ENCODE data around the gene TNFRSF21. TPM values are rescaled to one million over a fixed set of nuclear protein-coding genes. Genes with fewer than 3 reads are reported as not detected.

The TNFRSF21 gene
- total and polyA plus RNA-seq, 2 donors = 10.7 to 30.2 TPM

- Histone ChIP-seq H3K27ac (ENCODE audit: low read depth in 1 of 2, low read length in 1 of 2) (no peak overlapping the region), H3K27me3 (ENCODE audit: control insufficient read depth in 2 of 2, insufficient read depth in 1 of 2, low read length in 1 of 2) (no peaks in the 10 kb centered on the region), H3K4me1 (ENCODE audit: control insufficient read depth in 2 of 2, insufficient read depth in 2 of 2, low read length in 2 of 2) (peaks cover 0 to 5% of the 10 kb centered on the region in 2 donors), H3K36me3 (ENCODE audit: control insufficient read depth in 2 of 2, insufficient read depth in 2 of 2, low read length in 1 of 2) (no peaks in the 10 kb centered on the region), H3K4me3 (ENCODE audit: low read length in 2 of 2) (no peak overlapping the region), H3K9me3 (ENCODE audit: control insufficient read depth in 2 of 2, insufficient read depth in 1 of 2, low read length in 1 of 2) (no peaks in the 10 kb centered on the region)
- DNase-seq (ENCODE audit: low read depth in 6 of 9, low spot score in 9 of 9) = no peak
Measured at GRCh38 chr6:47351621-47352020, 41.9 kb upstream of the TNFRSF21 start.

GRCh38 chr6:47349931-47350330, 40.2 kb upstream of the TNFRSF21 start:
- Histone ChIP-seq H3K9me3 (ENCODE audit: control insufficient read depth in 2 of 2, insufficient read depth in 1 of 2, low read length in 1 of 2) (no peaks in the 10 kb centered on the region), H3K36me3 (ENCODE audit: control insufficient read depth in 2 of 2, insufficient read depth in 2 of 2, low read length in 1 of 2) (no peaks in the 10 kb centered on the region), H3K4me3 (ENCODE audit: low read length in 2 of 2) (no peak overlapping the region), H3K4me1 (ENCODE audit: control insufficient read depth in 2 of 2, insufficient read depth in 2 of 2, low read length in 2 of 2) (peaks cover 0 to 3% of the 10 kb centered on the region in 2 donors), H3K27me3 (ENCODE audit: control insufficient read depth in 2 of 2, insufficient read depth in 1 of 2, low read length in 1 of 2) (no peaks in the 10 kb centered on the region), H3K27ac (ENCODE audit: low read depth in 1 of 2, low read length in 1 of 2) (no peak overlapping the region)
- no peak for DNase-seq (ENCODE audit: low read depth in 6 of 9, low spot score in 9 of 9)
- WGBS = 96% methylated on average over 2 of the region's 2 CpGs

GRCh38 chr6:47348316-47348863, 38.7 kb upstream of the TNFRSF21 start:
- DNase-seq (ENCODE audit: low read depth in 6 of 9, low spot score in 9 of 9) = no peak
- Histone ChIP-seq H3K4me1 (ENCODE audit: control insufficient read depth in 2 of 2, insufficient read depth in 2 of 2, low read length in 2 of 2) (no peaks in the 10 kb centered on the region), H3K27me3 (ENCODE audit: control insufficient read depth in 2 of 2, insufficient read depth in 1 of 2, low read length in 1 of 2) (no peaks in the 10 kb centered on the region), H3K27ac (ENCODE audit: low read depth in 1 of 2, low read length in 1 of 2) (no peak overlapping the region), H3K4me3 (ENCODE audit: low read length in 2 of 2) (no peak overlapping the region), H3K36me3 (ENCODE audit: control insufficient read depth in 2 of 2, insufficient read depth in 2 of 2, low read length in 1 of 2) (no peaks in the 10 kb centered on the region), H3K9me3 (ENCODE audit: control insufficient read depth in 2 of 2, insufficient read depth in 1 of 2, low read length in 1 of 2) (no peaks in the 10 kb centered on the region)
- WGBS = 98% methylated on average over 5 of the region's 5 CpGs

GRCh38 chr6:47345761-47346160, 36.1 kb upstream of the TNFRSF21 start:
- no peaks in the 10 kb centered on the region for H3K27me3 ChIP-seq (ENCODE audit: control insufficient read depth in 2 of 2, insufficient read depth in 1 of 2, low read length in 1 of 2)
- DNase-seq (ENCODE audit: low read depth in 6 of 9, low spot score in 9 of 9) = no peak
- H3K36me3 ChIP-seq (ENCODE audit: control insufficient read depth in 2 of 2, insufficient read depth in 2 of 2, low read length in 1 of 2) = no peaks in the 10 kb centered on the region
- no peak overlapping the region for H3K4me3 ChIP-seq (ENCODE audit: low read length in 2 of 2)
- H3K27ac ChIP-seq (ENCODE audit: low read depth in 1 of 2, low read length in 1 of 2) = no peak overlapping the region
- no peaks in the 10 kb centered on the region for H3K4me1 ChIP-seq (ENCODE audit: control insufficient read depth in 2 of 2, insufficient read depth in 2 of 2, low read length in 2 of 2)
- WGBS = 98% methylated on average over 4 of the region's 4 CpGs
- H3K9me3 ChIP-seq (ENCODE audit: control insufficient read depth in 2 of 2, insufficient read depth in 1 of 2, low read length in 1 of 2) = no peaks in the 10 kb centered on the region

GRCh38 chr6:47344022-47344421, 34.3 kb upstream of the TNFRSF21 start:
- H3K27me3 ChIP-seq (ENCODE audit: control insufficient read depth in 2 of 2, insufficient read depth in 1 of 2, low read length in 1 of 2) = no peaks in the 10 kb centered on the region
- no peaks in the 10 kb centered on the region for H3K36me3 ChIP-seq (ENCODE audit: control insufficient read depth in 2 of 2, insufficient read depth in 2 of 2, low read length in 1 of 2)
- DNase-seq (ENCODE audit: low read depth in 6 of 9, low spot score in 9 of 9) = no peak
- H3K9me3 ChIP-seq (ENCODE audit: control insufficient read depth in 2 of 2, insufficient read depth in 1 of 2, low read length in 1 of 2) = no peaks in the 10 kb centered on the region
- H3K4me1 ChIP-seq (ENCODE audit: control insufficient read depth in 2 of 2, insufficient read depth in 2 of 2, low read length in 2 of 2) = no peaks in the 10 kb centered on the region
- no peak overlapping the region for H3K4me3 ChIP-seq (ENCODE audit: low read length in 2 of 2)
- WGBS = 84% methylated on average over 1 of the region's 1 CpG
- H3K27ac ChIP-seq (ENCODE audit: low read depth in 1 of 2, low read length in 1 of 2) = no peak overlapping the region

- 78% methylated on average over 4 of the region's 4 CpGs for WGBS
- no peaks in the 10 kb centered on the region for H3K27me3 ChIP-seq (ENCODE audit: control insufficient read depth in 2 of 2, insufficient read depth in 1 of 2, low read length in 1 of 2)
- H3K9me3 ChIP-seq (ENCODE audit: control insufficient read depth in 2 of 2, insufficient read depth in 1 of 2, low read length in 1 of 2) = no peaks in the 10 kb centered on the region
- DNase-seq (ENCODE audit: low read depth in 6 of 9, low spot score in 9 of 9) = no peak
- H3K4me1 ChIP-seq (ENCODE audit: control insufficient read depth in 2 of 2, insufficient read depth in 2 of 2, low read length in 2 of 2) = no peaks in the 10 kb centered on the region
- no peaks in the 10 kb centered on the region for H3K36me3 ChIP-seq (ENCODE audit: control insufficient read depth in 2 of 2, insufficient read depth in 2 of 2, low read length in 1 of 2)
- no peak overlapping the region for H3K4me3 ChIP-seq (ENCODE audit: low read length in 2 of 2)
- no peak overlapping the region for H3K27ac ChIP-seq (ENCODE audit: low read depth in 1 of 2, low read length in 1 of 2)
Measured at GRCh38 chr6:47343600-47343999, 33.9 kb upstream of the TNFRSF21 start.

- Histone ChIP-seq H3K4me3 (ENCODE audit: low read length in 2 of 2) (no peak overlapping the region), H3K9me3 (ENCODE audit: control insufficient read depth in 2 of 2, insufficient read depth in 1 of 2, low read length in 1 of 2) (no peaks in the 10 kb centered on the region), H3K27me3 (ENCODE audit: control insufficient read depth in 2 of 2, insufficient read depth in 1 of 2, low read length in 1 of 2) (no peaks in the 10 kb centered on the region), H3K27ac (ENCODE audit: low read depth in 1 of 2, low read length in 1 of 2) (no peak overlapping the region), H3K4me1 (ENCODE audit: control insufficient read depth in 2 of 2, insufficient read depth in 2 of 2, low read length in 2 of 2) (no peaks in the 10 kb centered on the region), H3K36me3 (ENCODE audit: control insufficient read depth in 2 of 2, insufficient read depth in 2 of 2, low read length in 1 of 2) (no peaks in the 10 kb centered on the region)
- DNase-seq (ENCODE audit: low read depth in 6 of 9, low spot score in 9 of 9) = no peak
- 96% methylated on average over 8 of the region's 8 CpGs for WGBS
Measured at GRCh38 chr6:47342824-47343223, 33.1 kb upstream of the TNFRSF21 start.

- Histone ChIP-seq H3K4me1 (ENCODE audit: control insufficient read depth in 2 of 2, insufficient read depth in 2 of 2, low read length in 2 of 2) (no peaks in the 10 kb centered on the region), H3K36me3 (ENCODE audit: control insufficient read depth in 2 of 2, insufficient read depth in 2 of 2, low read length in 1 of 2) (no peaks in the 10 kb centered on the region), H3K27ac (ENCODE audit: low read depth in 1 of 2, low read length in 1 of 2) (no peak overlapping the region), H3K4me3 (ENCODE audit: low read length in 2 of 2) (no peak overlapping the region), H3K9me3 (ENCODE audit: control insufficient read depth in 2 of 2, insufficient read depth in 1 of 2, low read length in 1 of 2) (no peaks in the 10 kb centered on the region), H3K27me3 (ENCODE audit: control insufficient read depth in 2 of 2, insufficient read depth in 1 of 2, low read length in 1 of 2) (no peaks in the 10 kb centered on the region)
- over 99% methylated on average over 2 of the region's 2 CpGs for WGBS
- DNase-seq (ENCODE audit: low read depth in 6 of 9, low spot score in 9 of 9) = no peak
Measured at GRCh38 chr6:47337519-47337918, 27.8 kb upstream of the TNFRSF21 start.

- no peak overlapping the region for H3K27ac ChIP-seq (ENCODE audit: low read depth in 1 of 2, low read length in 1 of 2)
- H3K36me3 ChIP-seq (ENCODE audit: control insufficient read depth in 2 of 2, insufficient read depth in 2 of 2, low read length in 1 of 2) = no peaks in the 10 kb centered on the region
- no peaks in the 10 kb centered on the region for H3K27me3 ChIP-seq (ENCODE audit: control insufficient read depth in 2 of 2, insufficient read depth in 1 of 2, low read length in 1 of 2)
- no peak overlapping the region for H3K4me3 ChIP-seq (ENCODE audit: low read length in 2 of 2)
- H3K9me3 ChIP-seq (ENCODE audit: control insufficient read depth in 2 of 2, insufficient read depth in 1 of 2, low read length in 1 of 2) = no peaks in the 10 kb centered on the region
- no peak for DNase-seq (ENCODE audit: low read depth in 6 of 9, low spot score in 9 of 9)
- H3K4me1 ChIP-seq (ENCODE audit: control insufficient read depth in 2 of 2, insufficient read depth in 2 of 2, low read length in 2 of 2) = no peaks in the 10 kb centered on the region
Measured at GRCh38 chr6:47336334-47336733, 26.6 kb upstream of the TNFRSF21 start.

- Histone ChIP-seq H3K4me3 (ENCODE audit: low read length in 2 of 2) (no peak overlapping the region), H3K27me3 (ENCODE audit: control insufficient read depth in 2 of 2, insufficient read depth in 1 of 2, low read length in 1 of 2) (no peaks in the 10 kb centered on the region), H3K4me1 (ENCODE audit: control insufficient read depth in 2 of 2, insufficient read depth in 2 of 2, low read length in 2 of 2) (no peaks in the 10 kb centered on the region), H3K36me3 (ENCODE audit: control insufficient read depth in 2 of 2, insufficient read depth in 2 of 2, low read length in 1 of 2) (no peaks in the 10 kb centered on the region), H3K9me3 (ENCODE audit: control insufficient read depth in 2 of 2, insufficient read depth in 1 of 2, low read length in 1 of 2) (no peaks in the 10 kb centered on the region), H3K27ac (ENCODE audit: low read depth in 1 of 2, low read length in 1 of 2) (no peak overlapping the region)
- 19% methylated on average over 6 of the region's 6 CpGs for WGBS
- DNase-seq (ENCODE audit: low read depth in 6 of 9, low spot score in 9 of 9) = peak in 1 of 9 donors; percentile 19
Measured at GRCh38 chr6:47335466-47335865, 25.8 kb upstream of the TNFRSF21 start.
